Eye (tissue), 1 donor: ENCODE results near the gene RCL1.
"Not testable (repeated sequence)": the region's sequence is repeated elsewhere in the genome, so short reads cannot be mapped to it uniquely, and the experiment has no call there.

Experiments used
- DNase-seq: peaks from one replicate; pipeline ENCODE4 v3.0.0-alpha.2; 2015

The RCL1 gene

DNA sequence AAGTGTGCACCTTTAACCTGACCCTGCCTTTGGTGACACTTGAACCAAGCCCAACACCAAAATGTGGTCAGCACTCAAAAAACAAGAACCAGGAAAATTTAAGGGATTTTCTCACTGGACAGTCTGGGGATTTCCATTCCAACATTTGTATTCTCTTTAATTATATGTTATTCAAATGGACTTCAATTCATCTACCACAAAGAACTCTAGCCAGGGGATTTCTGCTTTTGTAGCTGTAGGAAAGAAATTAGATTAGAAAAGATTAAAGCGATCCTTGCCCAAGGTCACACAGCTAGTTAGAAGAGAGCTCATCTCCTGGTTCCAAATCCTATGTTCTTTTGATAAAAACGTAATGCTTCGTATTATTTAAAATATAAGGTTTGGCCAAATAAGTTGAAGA, 97.5 kb downstream of the RCL1 start:
- DNase-seq: no peak

DNA sequence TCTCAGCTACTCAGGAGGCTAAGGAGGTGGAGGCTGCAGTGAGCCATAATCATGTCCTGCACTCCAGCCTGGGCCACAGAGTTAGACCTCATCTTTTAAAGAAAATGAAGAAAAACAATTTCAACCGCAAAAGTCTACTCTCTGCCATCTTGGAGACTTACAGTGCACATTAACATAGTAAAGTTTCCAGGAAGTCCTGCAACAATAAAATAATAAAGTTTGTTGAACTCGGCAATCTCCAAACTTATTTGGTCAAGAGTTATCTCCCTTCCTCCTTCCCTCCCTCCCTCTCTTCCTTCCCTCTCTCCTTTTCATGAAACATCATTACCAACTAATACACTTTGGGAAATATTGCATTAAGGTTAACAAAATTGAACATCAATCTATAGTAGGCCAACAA, 98.2 kb downstream of the RCL1 start:
- DNase-seq: no peak

DNA sequence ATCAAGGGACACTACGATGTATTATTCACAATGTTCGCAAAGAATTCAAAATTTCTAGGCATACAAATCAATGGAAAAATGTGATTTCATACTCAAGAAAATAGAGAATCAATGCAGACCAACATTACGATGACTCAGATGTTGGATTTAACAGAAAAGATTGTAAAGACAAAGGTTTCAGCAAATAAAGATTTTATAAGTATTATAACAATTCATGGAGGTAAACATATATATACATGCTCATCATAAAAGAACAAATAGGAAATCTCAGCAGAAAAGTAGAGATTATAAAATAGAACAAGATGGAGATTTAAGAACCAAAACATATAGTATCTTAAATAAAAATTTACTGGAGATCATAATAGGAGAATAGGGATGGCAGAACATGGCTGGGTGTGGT, 98.9 kb downstream of the RCL1 start:
- DNase-seq: no peak

DNA sequence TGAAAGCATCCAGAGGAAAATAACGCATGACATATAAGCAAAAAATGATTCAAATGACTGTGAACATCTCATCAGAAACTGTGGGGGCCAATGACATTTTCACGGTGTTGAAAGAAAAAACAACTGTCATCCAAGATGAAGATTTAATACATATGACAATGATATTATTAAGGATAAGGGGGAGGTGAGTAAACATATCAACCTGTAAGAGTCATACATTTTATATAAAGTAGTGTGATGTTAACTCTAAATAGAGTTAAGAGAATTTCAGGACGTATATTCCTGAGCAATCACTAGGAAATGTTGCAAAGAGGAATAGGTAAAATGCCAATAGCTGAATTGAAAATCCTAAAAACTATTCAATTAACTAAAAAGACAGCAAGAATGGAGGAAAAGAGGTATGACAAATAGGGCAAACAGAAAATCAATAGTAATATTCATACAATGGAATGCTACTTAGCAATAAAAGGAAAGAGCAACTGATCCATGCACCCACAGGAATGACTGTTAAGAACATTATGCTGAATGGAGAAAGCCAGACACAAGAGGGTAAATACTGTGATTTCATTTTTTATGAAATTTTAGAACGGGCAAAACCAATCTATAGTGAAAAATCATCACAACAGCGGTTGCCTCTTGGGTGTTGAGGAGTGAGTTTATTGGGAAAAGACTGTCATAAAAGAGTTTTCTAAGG, 99.9 kb downstream of the RCL1 start:
- no peak for DNase-seq

DNA sequence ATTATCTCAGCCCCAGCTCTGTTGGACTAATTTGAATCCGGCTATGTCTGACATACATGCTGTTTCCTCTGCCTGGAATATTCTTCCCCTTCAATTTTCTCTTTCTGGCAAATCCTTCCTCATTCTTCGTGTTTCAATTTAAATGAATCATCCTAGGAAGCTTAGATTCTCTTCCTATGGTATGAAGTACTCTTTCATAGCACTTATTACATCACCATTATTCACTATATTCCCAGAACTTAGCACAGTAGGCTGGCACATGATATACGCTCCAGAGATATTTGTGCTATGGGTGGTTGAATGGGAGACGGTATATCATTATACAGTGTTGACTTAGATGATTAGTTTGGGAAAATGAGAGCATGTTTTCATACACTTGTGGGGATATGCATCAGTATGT, 101.3 kb downstream of the RCL1 start:
- DNase-seq: no peak

DNA sequence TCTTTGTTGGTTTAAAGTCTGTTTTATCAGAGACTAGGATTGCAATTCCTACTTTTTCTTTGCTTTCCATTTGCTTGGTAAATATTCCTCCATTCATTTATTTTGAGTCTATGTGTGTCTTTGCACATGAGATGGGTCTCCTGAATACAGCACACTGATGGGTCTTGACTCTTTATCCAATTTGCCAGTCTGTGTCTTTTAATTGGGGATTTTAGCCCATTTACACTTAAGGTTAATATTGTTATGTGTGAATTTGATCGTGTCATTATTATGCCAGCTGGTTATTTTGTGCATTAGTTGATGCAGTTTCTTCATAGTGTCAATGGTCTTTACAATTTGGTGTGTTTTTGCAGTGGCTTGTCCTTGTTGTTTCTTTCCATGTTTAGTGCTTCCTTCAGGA, 107.1 kb downstream of the RCL1 start:
- not testable (repeated sequence) for DNase-seq

DNA sequence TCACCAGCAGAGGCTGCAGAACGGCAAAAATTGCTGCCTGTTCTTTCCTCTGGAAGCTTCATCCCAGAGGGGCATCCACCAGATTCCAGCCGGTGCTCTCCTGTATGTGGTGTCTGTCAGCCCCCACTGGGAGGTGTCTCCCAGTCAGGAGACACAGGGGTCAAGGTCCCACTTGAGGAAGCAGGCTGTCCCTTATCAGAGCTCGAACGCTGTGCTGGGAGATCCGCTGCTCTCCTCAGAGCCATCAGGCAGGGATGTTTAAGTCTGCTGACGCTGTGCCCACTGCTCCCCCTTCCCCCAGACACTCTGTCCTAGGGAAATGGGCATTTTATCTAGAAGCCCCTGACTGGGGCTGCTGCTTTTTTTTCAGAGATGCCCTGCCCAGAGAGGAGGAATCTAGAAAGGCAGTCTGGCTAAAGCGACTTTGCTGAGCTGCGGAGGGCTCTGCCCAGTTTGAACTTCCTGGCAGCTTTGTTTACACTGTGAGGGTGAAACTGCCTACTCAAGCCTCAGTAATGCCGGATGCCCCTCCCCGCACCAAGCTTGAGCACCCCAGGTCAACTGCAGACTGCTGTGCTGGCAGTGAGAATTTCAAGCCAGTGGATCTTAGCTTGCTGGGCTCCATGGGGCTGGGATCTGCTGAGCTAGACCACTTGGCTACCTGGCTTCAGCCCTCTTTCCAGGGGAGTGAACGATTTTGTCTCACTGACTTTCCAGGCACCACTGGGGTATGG, 108.8 kb downstream of the RCL1 start:
- DNase-seq: not testable (repeated sequence)

DNA sequence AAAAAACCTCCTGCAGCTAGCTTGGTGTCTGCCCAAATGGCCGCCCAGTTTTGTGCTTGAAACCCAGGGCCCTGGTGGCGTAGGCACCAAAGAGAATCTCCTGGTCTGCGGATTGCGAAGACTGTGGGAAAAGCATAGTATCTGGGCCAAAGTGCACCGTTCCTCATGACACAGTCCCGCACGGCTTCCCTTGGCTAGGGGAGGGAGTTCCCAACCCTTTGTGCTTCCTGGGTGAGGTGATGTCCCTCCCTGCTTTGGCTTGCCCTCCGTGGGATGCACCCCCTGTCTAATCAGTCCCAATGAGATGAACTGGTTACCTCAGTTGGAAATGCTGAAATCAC, 109.4 kb downstream of the RCL1 start:
- no peak for DNase-seq

DNA sequence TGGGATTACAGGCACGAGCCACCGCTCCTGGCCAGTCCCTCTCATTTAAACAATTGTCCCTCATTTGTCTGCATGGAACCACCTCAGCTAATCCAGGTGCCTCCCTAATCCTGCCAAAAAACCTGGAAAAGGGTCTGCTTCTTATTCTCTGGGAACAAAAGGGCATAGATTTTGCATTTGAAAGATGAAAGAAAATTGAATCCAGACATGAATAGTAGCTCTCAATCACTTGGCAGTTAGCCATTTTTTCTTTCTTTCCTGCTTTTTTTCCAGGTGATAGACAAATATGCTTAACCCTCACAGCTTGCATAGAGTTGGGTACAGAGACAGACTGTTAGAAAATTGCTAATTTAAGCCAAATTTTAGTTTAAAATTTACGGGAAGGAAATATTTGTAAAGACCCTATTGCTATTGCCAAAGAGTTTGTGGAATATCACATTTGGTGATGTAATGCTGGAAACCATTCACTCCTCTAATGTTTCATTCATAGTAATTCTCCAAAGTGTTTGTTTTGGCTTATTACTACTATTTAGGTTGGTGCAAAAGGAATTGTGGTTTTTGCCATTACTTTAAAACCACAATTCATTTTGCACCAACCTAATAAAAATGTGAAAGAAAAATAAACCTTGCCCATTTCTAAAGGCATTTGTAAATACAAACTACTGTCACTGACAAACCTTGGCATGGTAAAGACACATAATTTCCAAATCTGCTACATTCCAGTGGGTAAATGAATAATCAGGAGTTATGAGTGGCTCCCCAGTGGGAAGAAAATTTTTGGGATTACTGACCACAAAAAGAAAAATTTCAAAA, 111.8 kb downstream of the RCL1 start:
- no peak for DNase-seq

DNA sequence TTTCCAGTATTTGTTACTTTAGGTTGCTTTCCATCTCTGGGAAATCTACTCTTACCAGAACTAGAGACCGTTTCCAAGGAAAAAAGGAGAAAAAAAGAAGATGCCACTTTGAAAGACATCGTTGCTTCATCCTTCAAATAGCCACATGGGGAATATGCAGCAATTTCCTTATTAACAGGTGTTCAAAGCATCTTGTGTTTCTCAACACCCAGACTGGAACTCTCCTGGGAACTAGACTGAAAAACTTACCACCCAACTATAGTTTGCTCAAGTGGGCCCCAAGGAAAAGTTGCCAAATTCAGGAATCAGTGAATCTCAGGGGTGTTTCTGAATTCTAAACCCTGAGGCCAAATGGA, 112.4 kb downstream of the RCL1 start:
- DNase-seq: no peak
